Endothelial cell of umbilical vein (primary cell): ENCODE measurements around the gene STAT2.

Source experiments
- EZH2 ChIP-seq: IDR thresholded peaks from 2 replicates; pipeline ENCODE4 v1.6.1; 2012; ENCODE audit warnings: borderline replicate concordance, low read depth, mild to moderate bottlenecking, moderate library complexity, low read length, inconsistent platforms; ENCODE audit not compliant: severe bottlenecking
- FOS ChIP-seq: IDR thresholded peaks from 2 replicates; pipeline ENCODE4 v1.6.1; 2011; ENCODE audit warnings: mild to moderate bottlenecking, low read length, moderate library complexity, borderline replicate concordance; ENCODE audit not compliant: insufficient read depth
- GATA2 ChIP-seq: IDR thresholded peaks from 2 replicates; pipeline ENCODE4 v1.7.0; 2011; ENCODE audit warnings: low read depth, mild to moderate bottlenecking, moderate library complexity, mixed read lengths, low read length; ENCODE audit not compliant: insufficient read length, insufficient read depth
- JUN ChIP-seq: IDR thresholded peaks from 2 replicates; pipeline ENCODE4 v1.6.1; 2011; ENCODE audit warnings: borderline replicate concordance, low read depth; ENCODE audit not compliant: insufficient read length, insufficient read depth
- MYC ChIP-seq: IDR thresholded peaks from one replicate; pipeline ENCODE4 v1.6.1; 2011; ENCODE audit warnings: mild to moderate bottlenecking, low read depth, low read length
- POLR2A ChIP-seq: IDR thresholded peaks from 2 replicates; pipeline ENCODE4 v1.6.1; 2012; ENCODE audit warnings: low read depth, mild to moderate bottlenecking, control low read depth, low read length
- POLR2AphosphoS5 ChIP-seq: IDR thresholded peaks from 2 replicates; pipeline ENCODE4 v1.6.1; 2012; ENCODE audit warnings: low read depth, mild to moderate bottlenecking, control low read depth, low read length, moderate library complexity; ENCODE audit not compliant: insufficient read depth
- TF ChIP-seq, protein P1 (sequence below), 2 donors: IDR thresholded peaks; 1 replicate in 1 of 2; 2 replicates in 1 of 2; pipeline ENCODE4 v1.5.1; 2011; ENCODE audit warnings: low read length in 2 of 2, mild to moderate bottlenecking in 2 of 2, moderate library complexity in 2 of 2, control low read depth in 1 of 2, inconsistent platforms in 1 of 2, low read depth in 1 of 2; ENCODE audit not compliant: insufficient read depth in 1 of 2; ENCODE audit errors: extremely low read depth in 1 of 2
- TF ChIP-seq, protein P2 (sequence below): IDR thresholded peaks from 2 replicates; pipeline ENCODE4 v1.6.1; 2011; ENCODE audit not compliant: insufficient read depth, insufficient read length

DNA sequence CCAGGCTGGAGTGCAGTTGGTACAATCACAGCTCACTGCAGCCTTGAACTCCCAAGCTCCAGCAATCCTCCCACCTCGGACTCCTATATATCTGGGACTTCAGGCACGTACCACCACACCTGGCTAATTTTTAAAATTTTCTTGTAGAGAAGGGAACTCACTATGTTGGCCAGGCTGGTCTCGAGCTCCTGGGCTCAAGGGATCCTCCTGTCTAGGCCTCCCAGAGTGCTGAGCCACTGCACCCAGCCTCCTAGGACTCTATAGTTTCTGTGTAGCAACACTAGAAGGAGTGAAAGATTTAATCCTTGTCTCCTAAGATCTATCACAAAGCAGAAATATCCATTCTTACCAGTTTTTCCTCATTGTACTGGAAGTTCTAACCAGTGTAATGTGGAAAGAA is 7.0 kb upstream of the STAT2 start:
- TF ChIP-seq POLR2AphosphoS5 (no peak), POLR2A (no peak), EZH2 (no peak), JUN (no peak), MYC (no peak), GATA2 (no peak), FOS (no peak)
- TF ChIP-seq, protein P1, sequence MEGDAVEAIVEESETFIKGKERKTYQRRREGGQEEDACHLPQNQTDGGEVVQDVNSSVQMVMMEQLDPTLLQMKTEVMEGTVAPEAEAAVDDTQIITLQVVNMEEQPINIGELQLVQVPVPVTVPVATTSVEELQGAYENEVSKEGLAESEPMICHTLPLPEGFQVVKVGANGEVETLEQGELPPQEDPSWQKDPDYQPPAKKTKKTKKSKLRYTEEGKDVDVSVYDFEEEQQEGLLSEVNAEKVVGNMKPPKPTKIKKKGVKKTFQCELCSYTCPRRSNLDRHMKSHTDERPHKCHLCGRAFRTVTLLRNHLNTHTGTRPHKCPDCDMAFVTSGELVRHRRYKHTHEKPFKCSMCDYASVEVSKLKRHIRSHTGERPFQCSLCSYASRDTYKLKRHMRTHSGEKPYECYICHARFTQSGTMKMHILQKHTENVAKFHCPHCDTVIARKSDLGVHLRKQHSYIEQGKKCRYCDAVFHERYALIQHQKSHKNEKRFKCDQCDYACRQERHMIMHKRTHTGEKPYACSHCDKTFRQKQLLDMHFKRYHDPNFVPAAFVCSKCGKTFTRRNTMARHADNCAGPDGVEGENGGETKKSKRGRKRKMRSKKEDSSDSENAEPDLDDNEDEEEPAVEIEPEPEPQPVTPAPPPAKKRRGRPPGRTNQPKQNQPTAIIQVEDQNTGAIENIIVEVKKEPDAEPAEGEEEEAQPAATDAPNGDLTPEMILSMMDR (IDR thresholded peaks at IDR 0.05; ENCODE audit: extremely low read depth in 1 of 2, insufficient read depth in 1 of 2, low read depth in 1 of 2, low read length in 2 of 2), result no peak
- TF ChIP-seq, protein P2, sequence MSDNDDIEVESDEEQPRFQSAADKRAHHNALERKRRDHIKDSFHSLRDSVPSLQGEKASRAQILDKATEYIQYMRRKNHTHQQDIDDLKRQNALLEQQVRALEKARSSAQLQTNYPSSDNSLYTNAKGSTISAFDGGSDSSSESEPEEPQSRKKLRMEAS, result no peak
